SK-N-SH (cell line): ENCODE data around the gene CTU1. TPM values are rescaled to one million over a fixed set of nuclear protein-coding genes. Genes with fewer than 3 reads are reported as not detected.
A peak's percentile ranks its signal among the peaks of the same experiment; 100 is the strongest.

Experiments used
- CTCF ChIA-PET: fragments of 300-600, 350-600 bp; formaldehyde crosslinking; extraction: SDS; loops from one replicate; lab custom pipeline; 2021; lab: Yijun Ruan, JAX
- POLR2A ChIA-PET: fragments of 350-600 bp; sonication (Branson Sonifier 250); formaldehyde crosslinking; extraction: SDS; loops from one replicate; lab custom pipeline; 2020; ENCODE audit warnings: antibody characterized with exemption, inconsistent platforms; lab: Yijun Ruan, JAX
- DNase-seq: peaks from one replicate; pipeline ENCODE4 v3.0.0; 2012
- H2AFZ ChIP-seq: fragments of 200-600 bp; sonication (generic); 2 replicates; pipeline ENCODE4 v1.8.1; 2016; ENCODE audit warnings: antibody characterized with exemption, mild to moderate bottlenecking, low read depth
- H3F3A ChIP-seq: fragments of 200-600 bp; sonication (generic); replicated peaks from 2 replicates; pipeline ENCODE3; 2016; ENCODE audit warnings: antibody characterized with exemption, mild to moderate bottlenecking; ENCODE audit not compliant: insufficient read depth
- H3K27ac ChIP-seq, 2 experiments: fragments of 200-500 bp in 1 of 2; fragments of 200-600 bp in 1 of 2; sonication (Bioruptor generic) in 1 of 2; sonication (generic), shearing (Covaris generic) in 1 of 2; 2 replicates each; pipeline versions ENCODE4 v1.5.1 to v1.6.1; 2014 to 2016; ENCODE audit warnings: low read depth in 2 of 2, inconsistent platforms in 1 of 2, low read length in 1 of 2, mild to moderate bottlenecking in 1 of 2, mixed read lengths in 1 of 2
- H3K27me3 ChIP-seq: fragments of 200-600 bp; sonication (generic), shearing (Covaris generic); 2 replicates; pipeline ENCODE4 v1.6.1; 2016; ENCODE audit warnings: mixed run types; ENCODE audit not compliant: insufficient read depth
- H3K36me3 ChIP-seq, 2 experiments: fragments of 200-500 bp in 1 of 2; fragments of 200-600 bp in 1 of 2; sonication (Bioruptor generic) in 1 of 2; sonication (generic) in 1 of 2; replicated peaks in 1 of 2; 2 replicates each; pipeline versions ENCODE3 to v1.5.1; 2014 to 2016; ENCODE audit warnings: low read length in 1 of 2, mild to moderate bottlenecking in 1 of 2; ENCODE audit not compliant: insufficient read depth in 2 of 2, control insufficient read depth in 1 of 2
- H3K4me1 ChIP-seq, 2 experiments: fragments of 200-500 bp in 1 of 2; fragments of 200-600 bp in 1 of 2; sonication (Bioruptor generic) in 1 of 2; sonication (generic), shearing (Covaris generic) in 1 of 2; 2 replicates each; pipeline versions ENCODE4 v1.5.1 to v1.6.1; 2014 to 2016; ENCODE audit warnings: low read depth in 1 of 2, low read length in 1 of 2, mixed run types in 1 of 2; ENCODE audit not compliant: insufficient read depth in 2 of 2, control insufficient read depth in 1 of 2
- H3K4me2 ChIP-seq: fragments of 200-600 bp; sonication (generic), shearing (Covaris generic); 2 replicates; pipeline ENCODE4 v1.6.1; 2017; ENCODE audit warnings: mixed run types
- H3K4me3 ChIP-seq, 2 experiments: fragments of 200-500 bp in 1 of 2; fragments of 200-600 bp in 1 of 2; sonication (Bioruptor generic) in 1 of 2; sonication (generic), shearing (Covaris generic) in 1 of 2; 2 replicates each; pipeline versions ENCODE4 v1.5.1 to v1.8.1; 2014 to 2016; ENCODE audit warnings: low read depth in 2 of 2, inconsistent platforms in 1 of 2, low read length in 1 of 2, mild to moderate bottlenecking in 1 of 2, mixed read lengths in 1 of 2, moderate library complexity in 1 of 2
- H3K79me2 ChIP-seq: fragments of 200-600 bp; sonication (generic); 2 replicates; pipeline ENCODE4 v1.8.1; 2017; ENCODE audit warnings: mild to moderate bottlenecking; ENCODE audit not compliant: insufficient read depth
- H3K9ac ChIP-seq: fragments of 200-600 bp; sonication (generic); 2 replicates; pipeline ENCODE4 v1.6.1; 2017; ENCODE audit warnings: mixed run types
- H3K9me2 ChIP-seq: fragments of 200-600 bp; sonication (generic); 2 replicates; pipeline ENCODE4 v1.6.1; 2017; ENCODE audit warnings: mixed run types
- H3K9me3 ChIP-seq: fragments of 200-600 bp; sonication (generic); 2 replicates; pipeline ENCODE4 v1.6.1; 2017; ENCODE audit warnings: mixed run types, mild to moderate bottlenecking, moderate library complexity
- H4K20me1 ChIP-seq: fragments of 200-600 bp; sonication (generic); 2 replicates; pipeline ENCODE4 v1.6.1; 2017; ENCODE audit warnings: mild to moderate bottlenecking, mixed run types; ENCODE audit not compliant: insufficient read depth
- CTCF ChIP-seq: fragments of 200-600 bp; sonication (generic); IDR thresholded peaks from 2 replicates; pipeline ENCODE4 v1.6.1; 2017; ENCODE audit warnings: antibody characterized with exemption, mild to moderate bottlenecking, moderate library complexity
- ELF1 ChIP-seq: IDR thresholded peaks from 2 replicates; pipeline ENCODE4 v1.4.0; 2012
- EP300 ChIP-seq, 2 experiments: IDR thresholded peaks; 2 replicates each; pipeline versions ENCODE4 v1.4.0 to v1.6.1; 2012; ENCODE audit warnings: borderline replicate concordance in 1 of 2, low read depth in 1 of 2, low read length in 1 of 2
- EZH2phosphoT487 ChIP-seq: fragments of 200-600 bp; sonication (generic); IDR thresholded peaks from 2 replicates; pipeline ENCODE4 v1.6.1; 2017; ENCODE audit warnings: low read depth, mixed run types, mild to moderate bottlenecking, antibody characterized with exemption, moderate library complexity, borderline replicate concordance
- FOXJ3 ChIP-seq: sonication (generic); formaldehyde crosslinking; IDR thresholded peaks from 2 replicates; pipeline ENCODE4 v1.5.1; 2020; ENCODE audit warnings: mild to moderate bottlenecking, missing genetic modification reagents
- IRF3 ChIP-seq: fragments of 150-350 bp; IDR thresholded peaks from 2 replicates; pipeline ENCODE4 v1.6.1; 2016; ENCODE audit warnings: mild to moderate bottlenecking, low read depth, low read length
- JUND ChIP-seq: IDR thresholded peaks from 2 replicates; pipeline ENCODE4 v1.4.0; 2012
- MAX ChIP-seq: IDR thresholded peaks from 2 replicates; pipeline ENCODE4 v1.4.0; 2012; ENCODE audit warnings: low read depth
- NRF1 ChIP-seq: IDR thresholded peaks from 2 replicates; pipeline ENCODE4 v1.6.1; 2012; ENCODE audit warnings: low read depth, mild to moderate bottlenecking, low read length
- PBX3 ChIP-seq: IDR thresholded peaks from 2 replicates; pipeline ENCODE4; 2012
- RAD21 ChIP-seq: IDR thresholded peaks from 2 replicates; pipeline ENCODE4 v1.6.1; 2012; ENCODE audit warnings: mild to moderate bottlenecking, low read length
- RCOR1 ChIP-seq: fragments of 150-350 bp; IDR thresholded peaks from 2 replicates; pipeline ENCODE4 v1.6.1; 2017; ENCODE audit warnings: antibody characterized with exemption, low read length
- SIN3A ChIP-seq: IDR thresholded peaks from 2 replicates; pipeline ENCODE4 v1.6.1; 2012; ENCODE audit warnings: low read depth, mild to moderate bottlenecking, low read length, moderate library complexity, borderline replicate concordance
- TAF1 ChIP-seq: IDR thresholded peaks from 2 replicates; pipeline ENCODE4 v1.6.1; 2012; ENCODE audit warnings: low read depth, mild to moderate bottlenecking, low read length, moderate library complexity, borderline replicate concordance
- TCF12 ChIP-seq: IDR thresholded peaks from 2 replicates; pipeline ENCODE4 v1.4.0; 2012
- USF1 ChIP-seq: IDR thresholded peaks from 2 replicates; pipeline ENCODE4 v1.4.0; 2012; ENCODE audit warnings: low read depth, borderline replicate concordance
- USF2 ChIP-seq: fragments of 150-350 bp; IDR thresholded peaks from 2 replicates; pipeline ENCODE4 v1.6.1; 2017; ENCODE audit warnings: antibody characterized with exemption, low read length, low read depth, borderline replicate concordance
- WGBS: methylation state at CpG from one replicate; pipeline ENCODE4 v1.1.6; 2017; ENCODE audit warnings: low lambda C conversion rate; 5-methylcytosine and 5-hydroxymethylcytosine counted together
- polyA plus RNA-seq, 3 experiments: library from polyadenylated mRNA; depleted of rRNA; stranded (reverse); fragments of >200 nt; gene quantifications; 2 replicates each; pipeline ENCODE4 v1.2.3, GENCODE V29; 2012

CTU1 gene
- polyA plus RNA-seq, 1 of the 3 experiments (the other 2 are of a cell fraction), result 8.8 TPM

- Histone ChIP-seq H3K36me3 (peaks cover 6 to 17% of the 10 kb centered on the region in 2 experiments), H3K9me2 (no peaks in the 10 kb centered on the region), H3K79me2 (peaks cover 38% of the 10 kb centered on the region), H4K20me1 (no peaks in the 10 kb centered on the region), H3K4me1 (peaks cover 0 to 12% of the 10 kb centered on the region in 2 experiments; a peak in 2 of 4 replicates), H3K9me3 (no peaks in the 10 kb centered on the region), H3K27me3 (peaks cover 7% of the 10 kb centered on the region; the same call in 1 of the 2 replicates), H3F3A (no peaks in the 10 kb centered on the region), H3K9ac (peak overlapping the region; percentile 73), H3K27ac (peak overlapping the region; percentile 46 to 68), H2AFZ (peak overlapping the region; percentile 69; the same call in 1 of the 2 replicates), H3K4me2 (peak overlapping the region; percentile 91), H3K4me3 (peak overlapping the region; percentile 71 to 89)
- POLR2A ChIA-PET, result no interaction called here
- no peak for DNase-seq
- WGBS, result 17% methylated on average over 18 of the region's 18 CpGs
- TF ChIP-seq EP300 (IDR thresholded peaks at IDR 0.05; ENCODE audit: borderline replicate concordance in 1 of 2, low read depth in 1 of 2, low read length in 1 of 2) (peak in 1 of 2 experiments; percentile 2; a peak in 1 of 4 replicates), CTCF (peak; percentile 13; the same call in 1 of the 2 replicates), MAX (no peak)
- CTCF ChIA-PET, result no interaction called here
Observed at GRCh38 chr19:51107406-51108065, 673 bp downstream of the CTU1 start.

GRCh38 chr19:51103926-51104341, 4.3 kb downstream of the CTU1 start:
- TF ChIP-seq EP300 (IDR thresholded peaks at IDR 0.05; ENCODE audit: borderline replicate concordance in 1 of 2, low read depth in 1 of 2, low read length in 1 of 2) (no peak), PBX3 (no peak), USF1 (no peak), JUND (no peak), RAD21 (no peak), ELF1 (no peak), RCOR1 (no peak), NRF1 (no peak), USF2 (no peak), EZH2phosphoT487 (no peak), TAF1 (no peak), IRF3 (no peak), TCF12 (no peak), FOXJ3 (CRISPR knock-in tag) (no peak), SIN3A (no peak)
- Histone ChIP-seq H3K4me1 (peaks cover 0 to 11% of the 10 kb centered on the region in 2 experiments; a peak in 2 of 4 replicates), H3K9me3 (no peaks in the 10 kb centered on the region), H3K4me2 (no peak overlapping the region), H3K79me2 (peaks cover 46% of the 10 kb centered on the region), H3K4me3 (no peak overlapping the region), H3K9ac (no peak overlapping the region), H3K36me3 (peaks cover 11 to 33% of the 10 kb centered on the region in 2 experiments), H3K9me2 (no peaks in the 10 kb centered on the region), H2AFZ (no peak overlapping the region), H3K27me3 (no peaks in the 10 kb centered on the region), H3K27ac (no peak overlapping the region), H3F3A (no peaks in the 10 kb centered on the region), H4K20me1 (peaks cover 12% of the 10 kb centered on the region; the same call in 1 of the 2 replicates)
- no peak for DNase-seq
- 99% methylated on average over 49 of the region's 49 CpGs for WGBS
- POLR2A ChIA-PET, result no interaction called here
- CTCF ChIA-PET, result interaction anchor here (1.1 kb wide), 1 partner anchor 9 kb away, joined by 3 read pairs; no protein-coding TSS in a partner anchor
